Measurements from ENCODE around the gene LEAP2.
A peak's percentile ranks its signal among the peaks of the same experiment; 100 is the strongest.

LEAP2 gene

DNA sequence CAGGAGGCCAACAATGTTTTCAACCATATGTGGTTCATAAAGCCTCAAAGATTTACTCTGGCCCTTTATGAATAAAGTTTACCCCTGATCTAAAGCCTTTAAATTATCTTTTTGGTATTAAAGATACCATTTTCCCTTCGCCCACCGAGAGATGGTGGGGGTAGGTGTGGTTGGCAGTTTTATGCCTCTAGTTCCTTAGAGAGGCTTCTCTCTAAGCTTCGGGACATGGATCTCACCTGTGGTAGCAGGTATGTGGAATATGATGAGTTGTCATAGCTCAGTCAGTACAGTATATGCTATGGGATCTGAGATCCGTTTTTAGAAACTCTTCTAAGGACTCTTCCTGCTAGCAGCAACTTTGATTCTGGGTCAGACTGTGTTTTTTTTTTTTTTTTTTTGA lies 4.7 kb upstream of the LEAP2 start:
- H3K36me3 Mint-ChIP-seq (ENCODE audit: low read depth): peaks cover 42% of the 10 kb centered on the region
- H3K27ac Mint-ChIP-seq: peak overlapping the region in 2 of 3 experiments; percentile 50 to 74
- TF ChIP-seq, protein P1, sequence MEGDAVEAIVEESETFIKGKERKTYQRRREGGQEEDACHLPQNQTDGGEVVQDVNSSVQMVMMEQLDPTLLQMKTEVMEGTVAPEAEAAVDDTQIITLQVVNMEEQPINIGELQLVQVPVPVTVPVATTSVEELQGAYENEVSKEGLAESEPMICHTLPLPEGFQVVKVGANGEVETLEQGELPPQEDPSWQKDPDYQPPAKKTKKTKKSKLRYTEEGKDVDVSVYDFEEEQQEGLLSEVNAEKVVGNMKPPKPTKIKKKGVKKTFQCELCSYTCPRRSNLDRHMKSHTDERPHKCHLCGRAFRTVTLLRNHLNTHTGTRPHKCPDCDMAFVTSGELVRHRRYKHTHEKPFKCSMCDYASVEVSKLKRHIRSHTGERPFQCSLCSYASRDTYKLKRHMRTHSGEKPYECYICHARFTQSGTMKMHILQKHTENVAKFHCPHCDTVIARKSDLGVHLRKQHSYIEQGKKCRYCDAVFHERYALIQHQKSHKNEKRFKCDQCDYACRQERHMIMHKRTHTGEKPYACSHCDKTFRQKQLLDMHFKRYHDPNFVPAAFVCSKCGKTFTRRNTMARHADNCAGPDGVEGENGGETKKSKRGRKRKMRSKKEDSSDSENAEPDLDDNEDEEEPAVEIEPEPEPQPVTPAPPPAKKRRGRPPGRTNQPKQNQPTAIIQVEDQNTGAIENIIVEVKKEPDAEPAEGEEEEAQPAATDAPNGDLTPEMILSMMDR (IDR thresholded peaks at IDR 0.05; ENCODE audit: unreplicated experiment in 3 of 3): no peak
- H3K4me1 Mint-ChIP-seq: peaks cover 53% of the 10 kb centered on the region
- H3K4me3 Mint-ChIP-seq: peak overlapping the region; percentile 97 to 100 (median 98)
- no peaks in the 10 kb centered on the region for H3K9me3 Mint-ChIP-seq
- no peaks in the 10 kb centered on the region for H3K27me3 Mint-ChIP-seq (ENCODE audit: low read depth)

- Mint-ChIP-seq H3K27ac (peak overlapping the region; percentile 29 to 82 (median 70)), H3K4me1 (peaks cover 48% of the 10 kb centered on the region), H3K36me3 (ENCODE audit: low read depth) (peaks cover 53% of the 10 kb centered on the region), H3K9me3 (no peaks in the 10 kb centered on the region), H3K27me3 (ENCODE audit: low read depth) (no peaks in the 10 kb centered on the region), H3K4me3 (peak overlapping the region in 2 of 3 experiments; percentile 35 to 41)
- TF ChIP-seq, protein P1 (IDR thresholded peaks at IDR 0.05; ENCODE audit: unreplicated experiment in 3 of 3): no peak
Observed at GRCh38 chr5:132870801-132871200, 2.7 kb upstream of the LEAP2 start.

- TF ChIP-seq, protein P1 (IDR thresholded peaks at IDR 0.05; ENCODE audit: unreplicated experiment in 3 of 3): no peak
- Mint-ChIP-seq H3K4me1 (peaks cover 44% of the 10 kb centered on the region), H3K27me3 (ENCODE audit: low read depth) (no peaks in the 10 kb centered on the region)
Observed at GRCh38 chr5:132871459-132872284, 1.8 kb upstream of the LEAP2 start.

DNA sequence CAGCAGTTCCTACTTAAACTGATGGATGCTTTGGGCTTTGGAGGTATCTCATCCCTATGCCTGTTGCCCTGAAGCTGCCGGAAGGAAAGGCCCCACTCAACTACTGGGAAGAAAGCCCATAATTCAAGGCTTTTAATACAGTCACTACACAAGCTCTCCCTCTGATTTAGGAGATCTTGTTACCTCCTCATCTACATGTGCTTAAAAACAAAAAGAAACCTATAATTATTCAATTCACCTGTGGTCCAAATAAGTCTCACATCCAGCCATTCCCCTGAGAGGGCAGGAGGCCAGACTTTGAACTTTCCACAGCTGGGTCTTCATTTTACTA lies 715 bp upstream of the LEAP2 start:
- H3K9me3 Mint-ChIP-seq: no peaks in the 10 kb centered on the region
- no peaks in the 10 kb centered on the region for H3K27me3 Mint-ChIP-seq (ENCODE audit: low read depth)
- H3K4me1 Mint-ChIP-seq: peaks cover 43% of the 10 kb centered on the region
- TF ChIP-seq, protein P1 (IDR thresholded peaks at IDR 0.05; ENCODE audit: unreplicated experiment in 3 of 3): no peak
- no peak overlapping the region for H3K4me3 Mint-ChIP-seq
- H3K27ac Mint-ChIP-seq: peak overlapping the region; percentile 29 to 70 (median 62)
- H3K36me3 Mint-ChIP-seq (ENCODE audit: low read depth): peaks cover 57% of the 10 kb centered on the region

More at GRCh38 chr5:132871459-132872284, 1.8 kb upstream of the LEAP2 start:
- no peaks in the 10 kb centered on the region for H3K9me3 Mint-ChIP-seq
- H3K4me3 Mint-ChIP-seq: no peak overlapping the region
- H3K27ac Mint-ChIP-seq: peak overlapping the region; percentile 29 to 82 (median 70)
- peaks cover 55% of the 10 kb centered on the region for H3K36me3 Mint-ChIP-seq (ENCODE audit: low read depth)

- peaks cover 51% of the 10 kb centered on the region for H3K4me1 Mint-ChIP-seq
- H3K27ac Mint-ChIP-seq: peak overlapping the region in 2 of 3 experiments; percentile 29 to 70
- peaks cover 60% of the 10 kb centered on the region for H3K36me3 Mint-ChIP-seq (ENCODE audit: low read depth)
- no peaks in the 10 kb centered on the region for H3K27me3 Mint-ChIP-seq (ENCODE audit: low read depth)
- TF ChIP-seq, protein P1 (IDR thresholded peaks at IDR 0.05; ENCODE audit: unreplicated experiment in 3 of 3): no peak
- no peaks in the 10 kb centered on the region for H3K9me3 Mint-ChIP-seq
- no peak overlapping the region for H3K4me3 Mint-ChIP-seq
Observed at GRCh38 chr5:132873930-132874271, 433 bp downstream of the LEAP2 start.

Data from nephron (organoid).